ENCODE data around the gene KLC4.

GRCh38 chr6:43019152-43019551 lies 40.3 kb upstream of the KLC4 start:
- TF ChIP-seq CTCF (IDR thresholded peaks at IDR 0.05; ENCODE audit: low read depth, low read length): no peak
- no peak for TF ChIP-seq EZH2phosphoT487 (IDR thresholded peaks at IDR 0.05; ENCODE audit: low read depth)

Data from OCI-LY3 (cell line).